Activated CD8-positive, alpha-beta T cell treated with anti-CD3 and anti-CD28 coated beads for 36 hours (primary cell): Measurements from ENCODE around the gene APBB2. TPM values are rescaled to one million over a fixed set of nuclear protein-coding genes. Genes with fewer than 3 reads are reported as not detected.

Source experiments
- ATAC-seq: fragments of 200-7000 bp; cut with Tn5 transposase; one replicate; pipeline ENCODE4 v1.10.0; 2021; ENCODE audit warnings: mild to moderate bottlenecking, moderate library complexity
- CTCF ChIA-PET: fragments of 350-600 bp; sonication (Branson Sonifier 250); formaldehyde crosslinking; loops from one replicate; lab custom pipeline; 2021; ENCODE audit warnings: antibody characterized with exemption; lab: Charles Lee
- POLR2A ChIA-PET: fragments of 350-600 bp; sonication (Branson Sonifier 250); formaldehyde crosslinking; loops from one replicate; lab custom pipeline; 2021; ENCODE audit warnings: antibody characterized with exemption; lab: Charles Lee
- DNase-seq: peaks from one replicate; pipeline ENCODE4 v3.0.0-alpha.2; 2020
- H3K27ac Mint-ChIP-seq: one replicate; pipeline ENCODE4 v1.8.0; 2021; ENCODE audit warnings: mild to moderate bottlenecking, mixed read lengths
- H3K27me3 Mint-ChIP-seq: one replicate; pipeline ENCODE4 v1.8.0; 2021; ENCODE audit warnings: mixed read lengths
- H3K36me3 Mint-ChIP-seq: one replicate; pipeline ENCODE4 v1.8.0; 2021; ENCODE audit warnings: low read depth, mixed read lengths
- H3K4me1 Mint-ChIP-seq: one replicate; pipeline ENCODE4 v1.8.0; 2021; ENCODE audit warnings: low read depth, mixed read lengths
- H3K4me3 Mint-ChIP-seq: one replicate; pipeline ENCODE4 v1.8.0; 2021; ENCODE audit warnings: mild to moderate bottlenecking, moderate library complexity, mixed read lengths
- H3K9me3 Mint-ChIP-seq: one replicate; pipeline ENCODE4 v1.8.0; 2021; ENCODE audit warnings: mixed read lengths
- CTCF ChIP-seq: fragments of 200-600 bp; IDR thresholded peaks from one replicate; pipeline ENCODE4 v1.8.0; 2022; ENCODE audit warnings: antibody characterized with exemption, mild to moderate bottlenecking
- intact Hi-C: fragments of 100-400 bp; cut with micrococcal nuclease; formaldehyde crosslinking; loops from one replicate; pipeline ENCODE4 v1.10.0; 2022
- total RNA-seq, 2 experiments: library from RNA; stranded (reverse); gene quantifications; one replicate each; pipeline ENCODE4 v1.2.3, GENCODE V29; 2021

APBB2 gene
- total RNA-seq, 2 experiments from 2014 or later: 0.89 to 2.3 TPM

- H3K4me3 Mint-ChIP-seq: no peak overlapping the region
- peaks cover 11% of the 10 kb centered on the region for H3K27me3 Mint-ChIP-seq
- intact Hi-C loops: no loop called here
- TF ChIP-seq CTCF: no peak
- ATAC-seq (no peak), DNase-seq (no peak)
- ChIA-PET POLR2A (no interaction called here), CTCF (no interaction called here)
- H3K4me1 Mint-ChIP-seq: no peaks in the 10 kb centered on the region
- peaks cover 1% of the 10 kb centered on the region for H3K9me3 Mint-ChIP-seq
- no peak overlapping the region for H3K27ac Mint-ChIP-seq
- no peaks in the 10 kb centered on the region for H3K36me3 Mint-ChIP-seq
Observed at GRCh38 chr4:41179498-41180195, 34.7 kb downstream of the APBB2 start.

- CTCF ChIA-PET: no interaction called here
- Mint-ChIP-seq H3K9me3 (no peaks in the 10 kb centered on the region), H3K27me3 (peaks cover 11% of the 10 kb centered on the region), H3K4me3 (no peak overlapping the region), H3K36me3 (no peaks in the 10 kb centered on the region), H3K27ac (no peak overlapping the region), H3K4me1 (no peaks in the 10 kb centered on the region)
- POLR2A ChIA-PET: no interaction called here
- ATAC-seq (no peak), DNase-seq (no peak)
- intact Hi-C loops: no loop called here
- no peak for TF ChIP-seq CTCF
Observed at GRCh38 chr4:41178372-41179370, 35.7 kb downstream of the APBB2 start.

GRCh38 chr4:41177016-41177415 is 37.3 kb downstream of the APBB2 start:
- POLR2A ChIA-PET: no interaction called here
- no peaks in the 10 kb centered on the region for H3K4me1 Mint-ChIP-seq
- CTCF ChIA-PET: interaction anchor here (0.9 kb wide), 1 partner anchor 711 kb away, joined by 3 read pairs; no protein-coding TSS in a partner anchor
- H3K4me3 Mint-ChIP-seq: no peak overlapping the region
- peaks cover 10% of the 10 kb centered on the region for H3K27me3 Mint-ChIP-seq
- H3K36me3 Mint-ChIP-seq: no peaks in the 10 kb centered on the region
- ATAC-seq (no peak), DNase-seq (no peak)
- no peaks in the 10 kb centered on the region for H3K9me3 Mint-ChIP-seq
- intact Hi-C loops: no loop called here
- H3K27ac Mint-ChIP-seq: no peak overlapping the region
- no peak for TF ChIP-seq CTCF

GRCh38 chr4:41176340-41176739 is 38.0 kb downstream of the APBB2 start:
- ChIA-PET POLR2A (no interaction called here), CTCF (interaction anchor here (0.9 kb wide), 1 partner anchor 712 kb away, joined by 3 read pairs; no protein-coding TSS in a partner anchor)
- no peak for TF ChIP-seq CTCF
- no peak for ATAC-seq
- intact Hi-C loops: no loop called here
- H3K27ac Mint-ChIP-seq: no peak overlapping the region
- H3K36me3 Mint-ChIP-seq: no peaks in the 10 kb centered on the region
- H3K9me3 Mint-ChIP-seq: no peaks in the 10 kb centered on the region
- DNase-seq: no peak
- H3K27me3 Mint-ChIP-seq: peaks cover 10% of the 10 kb centered on the region
- H3K4me1 Mint-ChIP-seq: no peaks in the 10 kb centered on the region
- no peak overlapping the region for H3K4me3 Mint-ChIP-seq

GRCh38 chr4:41175794-41176193 is 38.5 kb downstream of the APBB2 start:
- Mint-ChIP-seq H3K27me3 (peaks cover 10% of the 10 kb centered on the region), H3K9me3 (no peaks in the 10 kb centered on the region), H3K4me3 (no peak overlapping the region), H3K4me1 (no peaks in the 10 kb centered on the region), H3K36me3 (no peaks in the 10 kb centered on the region), H3K27ac (no peak overlapping the region)
- ChIA-PET CTCF (no interaction called here), POLR2A (no interaction called here)
- ATAC-seq: no peak
- DNase-seq: no peak
- no peak for TF ChIP-seq CTCF
- intact Hi-C loops: no loop called here
